Endothelial cell of umbilical vein (primary cell): Measurements from ENCODE around the gene PPP2R5A. TPM values are rescaled to one million over a fixed set of nuclear protein-coding genes. Genes with fewer than 3 reads are reported as not detected.

Experiments used
- BruUV-seq: library from RNA; stranded (reverse); fragments of 400-500 nt; replicated peaks from 2 replicates; lab custom pipeline; 2021; lab: Mats Ljungman, UMichigan
- CTCF ChIA-PET: fragments of 300-600, 350-600 bp; sonication (Branson Sonifier 250); formaldehyde crosslinking; loops from one replicate; lab custom pipeline; 2021; ENCODE audit warnings: antibody characterized with exemption, inconsistent platforms; lab: Charles Lee
- POLR2A ChIA-PET: fragments of 300-600, 350-600 bp; sonication (Branson Sonifier 250); formaldehyde crosslinking; loops from one replicate; lab custom pipeline; 2021; ENCODE audit warnings: antibody characterized with exemption, inconsistent platforms; lab: Charles Lee
- DNase-seq: peaks from one replicate; pipeline ENCODE4 v3.0.0-alpha.2; 2011; ENCODE audit warnings: low read depth, low spot score
- FAIRE-seq: peaks from 2 replicates; lab custom pipeline; 2011; peaks lifted over from hg19 to GRCh38; lab: Jason Lieb, UNC
- H2AFZ ChIP-seq: 2 replicates; pipeline ENCODE4 v1.6.0; 2012; ENCODE audit warnings: low read depth, low read length, control low read depth, inconsistent platforms
- H3K27ac ChIP-seq: 2 replicates; pipeline ENCODE4 v1.5.1; 2011; ENCODE audit warnings: low read depth, mild to moderate bottlenecking, control low read depth, low read length, moderate library complexity; ENCODE audit not compliant: insufficient read depth
- H3K27me3 ChIP-seq, 2 experiments: 2 replicates each; pipeline versions ENCODE4 v1.6.0 to v1.6.1; 2011; ENCODE audit warnings: low read length in 2 of 2, mixed read lengths in 1 of 2; ENCODE audit not compliant: control insufficient read depth in 2 of 2, insufficient read depth in 2 of 2
- H3K36me3 ChIP-seq, 2 experiments: 2 replicates in 1 of 2; 3 replicates in 1 of 2; pipeline ENCODE4 v1.5.1; 2011; ENCODE audit warnings: low read length in 2 of 2, mild to moderate bottlenecking in 1 of 2, moderate library complexity in 1 of 2; ENCODE audit not compliant: control insufficient read depth in 2 of 2, insufficient read depth in 2 of 2; ENCODE audit errors: extremely low read depth in 1 of 2
- H3K4me1 ChIP-seq: 3 replicates; pipeline ENCODE4 v1.5.1; 2011; ENCODE audit warnings: mild to moderate bottlenecking, low read length; ENCODE audit not compliant: control insufficient read depth, insufficient read depth; ENCODE audit errors: extremely low read depth
- H3K4me2 ChIP-seq: 2 replicates; pipeline ENCODE4 v1.6.1; 2011; ENCODE audit warnings: low read length, control low read depth, mixed read lengths; ENCODE audit not compliant: insufficient read depth
- H3K4me3 ChIP-seq, 3 experiments: fragments of 200-600 bp in 1 of 3; sonication (generic), shearing (Covaris generic) in 1 of 3; replicated peaks in 1 of 3; 2 replicates each; pipeline ENCODE4 v1.5.1; 2011 to 2016; ENCODE audit warnings: control low read depth in 3 of 3, low read length in 3 of 3, mild to moderate bottlenecking in 2 of 3, inconsistent platforms in 1 of 3, low read depth in 1 of 3, moderate library complexity in 1 of 3; ENCODE audit not compliant: insufficient read depth in 1 of 3
- H3K79me2 ChIP-seq: 2 replicates; pipeline ENCODE4 v1.6.0; 2012; ENCODE audit warnings: low read length, inconsistent platforms; ENCODE audit not compliant: control insufficient read depth, insufficient read depth
- H3K9ac ChIP-seq: replicated peaks from 2 replicates; pipeline ENCODE3; 2011; ENCODE audit warnings: low read length, control low read depth; ENCODE audit not compliant: insufficient read depth; ENCODE audit errors: extremely low read depth
- H3K9me1 ChIP-seq: replicated peaks from 3 replicates; pipeline ENCODE4 v1.6.0; 2011; ENCODE audit warnings: mild to moderate bottlenecking, low read length; ENCODE audit not compliant: control insufficient read depth, insufficient read depth; ENCODE audit errors: extremely low read depth
- H3K9me3 ChIP-seq: replicated peaks from 2 replicates; pipeline ENCODE4 v1.5.1; 2012; ENCODE audit warnings: low read length, inconsistent platforms; ENCODE audit not compliant: control insufficient read depth, insufficient read depth
- H4K20me1 ChIP-seq: replicated peaks from 2 replicates; pipeline ENCODE3; 2011; ENCODE audit warnings: mild to moderate bottlenecking, low read length; ENCODE audit not compliant: control insufficient read depth, insufficient read depth; ENCODE audit errors: extremely low read depth
- CTCF ChIP-seq, 2 donors: IDR thresholded peaks; 1 replicate in 1 of 2; 2 replicates in 1 of 2; pipeline ENCODE4 v1.5.1; 2011; ENCODE audit warnings: low read length in 2 of 2, mild to moderate bottlenecking in 2 of 2, moderate library complexity in 2 of 2, control low read depth in 1 of 2, inconsistent platforms in 1 of 2, low read depth in 1 of 2; ENCODE audit not compliant: insufficient read depth in 1 of 2; ENCODE audit errors: extremely low read depth in 1 of 2
- EZH2 ChIP-seq: IDR thresholded peaks from 2 replicates; pipeline ENCODE4 v1.6.1; 2012; ENCODE audit warnings: borderline replicate concordance, low read depth, mild to moderate bottlenecking, moderate library complexity, low read length, inconsistent platforms; ENCODE audit not compliant: severe bottlenecking
- FOS ChIP-seq: IDR thresholded peaks from 2 replicates; pipeline ENCODE4 v1.6.1; 2011; ENCODE audit warnings: mild to moderate bottlenecking, low read length, moderate library complexity, borderline replicate concordance; ENCODE audit not compliant: insufficient read depth
- GATA2 ChIP-seq: IDR thresholded peaks from 2 replicates; pipeline ENCODE4 v1.7.0; 2011; ENCODE audit warnings: low read depth, mild to moderate bottlenecking, moderate library complexity, mixed read lengths, low read length; ENCODE audit not compliant: insufficient read length, insufficient read depth
- JUN ChIP-seq: IDR thresholded peaks from 2 replicates; pipeline ENCODE4 v1.6.1; 2011; ENCODE audit warnings: borderline replicate concordance, low read depth; ENCODE audit not compliant: insufficient read length, insufficient read depth
- MAX ChIP-seq: IDR thresholded peaks from 2 replicates; pipeline ENCODE4 v1.6.1; 2011; ENCODE audit not compliant: insufficient read depth, insufficient read length
- MYC ChIP-seq: IDR thresholded peaks from one replicate; pipeline ENCODE4 v1.6.1; 2011; ENCODE audit warnings: mild to moderate bottlenecking, low read depth, low read length
- POLR2A ChIP-seq: IDR thresholded peaks from 2 replicates; pipeline ENCODE4 v1.6.1; 2012; ENCODE audit warnings: low read depth, mild to moderate bottlenecking, control low read depth, low read length
- POLR2AphosphoS5 ChIP-seq: IDR thresholded peaks from 2 replicates; pipeline ENCODE4 v1.6.1; 2012; ENCODE audit warnings: low read depth, mild to moderate bottlenecking, control low read depth, low read length, moderate library complexity; ENCODE audit not compliant: insufficient read depth
- dilution Hi-C: fragments of 300-500 bp; cut with MboI; formaldehyde crosslinking; loops from one replicate; pipeline ENCODE4 v1.15.0; 2019; ENCODE audit warnings: low sequenced_read_pairs; ENCODE audit not compliant: extremely low pct_ligation_motif_present
- intact Hi-C: fragments of 100-400 bp; cut with micrococcal nuclease; formaldehyde crosslinking; loops from one replicate; pipeline ENCODE4 v1.10.0; 2022
- polyA plus RNA-seq, 4 experiments: library from polyadenylated mRNA; depleted of rRNA in 3 of 4; stranded (reverse) in 3 of 4; unstranded in 1 of 4; fragments of >200 nt; gene quantifications; 2 replicates each; pipeline versions ENCODE4 v1.2.1 to v1.2.3, GENCODE V29; 2011 to 2012; ENCODE audit warnings: missing spikeins in 1 of 4
- total RNA-seq: library from RNA; stranded (reverse); gene quantifications from 2 replicates; pipeline ENCODE4 v1.2.3, GENCODE V29; 2021

PPP2R5A gene
- total and polyA plus RNA-seq, 2 donors (not counting 3 experiments of a cell fraction or from before 2014, with no cell fraction given), result 11.9 to 34.5 TPM

DNA sequence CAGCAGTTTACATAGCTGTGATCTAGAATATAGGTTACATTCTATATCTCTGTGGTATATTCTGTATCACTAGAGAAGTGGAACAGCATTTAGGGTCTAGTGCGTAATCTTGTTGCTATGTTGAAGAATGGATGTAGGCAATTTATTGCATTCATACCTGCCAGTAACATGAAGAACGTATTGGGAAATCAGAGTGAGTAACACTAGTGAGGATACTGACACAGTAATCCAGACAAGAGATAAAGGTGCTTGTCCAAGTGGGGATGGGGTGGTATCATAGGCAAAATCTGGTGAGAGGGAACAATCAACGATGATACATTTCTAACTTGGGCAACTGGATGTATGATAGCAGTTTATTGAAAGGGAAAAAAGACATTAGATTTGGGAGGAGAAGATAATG is 9.8 kb downstream of the PPP2R5A start:
- CTCF ChIA-PET, result interaction anchor here (2.8 kb wide), 1 partner anchor 224 kb away, joined by 41 read pairs; no protein-coding TSS in a partner anchor
- POLR2A ChIA-PET, result no interaction called here
- no peak for TF ChIP-seq JUN
- TF ChIP-seq GATA2, result no peak
- no peak for TF ChIP-seq CTCF (IDR thresholded peaks at IDR 0.05; ENCODE audit: extremely low read depth in 1 of 2, insufficient read depth in 1 of 2, low read depth in 1 of 2, low read length in 2 of 2)
- TF ChIP-seq MAX, result no peak
- no peak for TF ChIP-seq POLR2AphosphoS5
- no peaks in the 10 kb centered on the region for H3K9me3 ChIP-seq
- intact Hi-C loops, result no loop called here
- BruUV-seq, result no TSS peak
- FAIRE-seq (no peak), DNase-seq (no peak)
- H3K79me2 ChIP-seq, result peaks cover 45% of the 10 kb centered on the region
- dilution Hi-C loops, result no loop called here
- H3K9me1 ChIP-seq, result peaks cover 1% of the 10 kb centered on the region
- no peak overlapping the region for H2AFZ ChIP-seq
- H4K20me1 ChIP-seq, result no peaks in the 10 kb centered on the region
- no peaks in the 10 kb centered on the region for H3K36me3 ChIP-seq
- H3K4me1 ChIP-seq, result peaks cover 14% of the 10 kb centered on the region
- no peaks in the 10 kb centered on the region for H3K27me3 ChIP-seq
- no peak overlapping the region for H3K4me2 ChIP-seq
- H3K9ac ChIP-seq, result no peak overlapping the region
- no peak overlapping the region for H3K4me3 ChIP-seq
- H3K27ac ChIP-seq, result no peak overlapping the region

GRCh38 chr1:212295579-212295978 is 10.4 kb downstream of the PPP2R5A start:
- H3K27me3 ChIP-seq, result no peaks in the 10 kb centered on the region
- intact Hi-C loops, result no loop called here
- no peak for FAIRE-seq

More at GRCh38 chr1:212295579-212295978, 10.4 kb downstream of the PPP2R5A start:
- Histone ChIP-seq H3K27ac (no peak overlapping the region), H3K9me3 (no peaks in the 10 kb centered on the region), H3K36me3 (no peaks in the 10 kb centered on the region), H3K9me1 (no peaks in the 10 kb centered on the region), H3K4me3 (no peak overlapping the region), H3K79me2 (peaks cover 43% of the 10 kb centered on the region), H3K9ac (no peak overlapping the region), H3K4me1 (peaks cover 8% of the 10 kb centered on the region), H3K4me2 (no peak overlapping the region), H2AFZ (no peak overlapping the region), H4K20me1 (no peaks in the 10 kb centered on the region)
- no TSS peak for BruUV-seq
- dilution Hi-C loops, result no loop called here
- no peak for DNase-seq
- CTCF ChIA-PET, result interaction anchor here (2.2 kb wide), 1 partner anchor 225 kb away, joined by 6 read pairs; no protein-coding TSS in a partner anchor
- POLR2A ChIA-PET, result no interaction called here
- TF ChIP-seq POLR2AphosphoS5, result no peak
- no peak for TF ChIP-seq MYC
- no peak for TF ChIP-seq POLR2A
- TF ChIP-seq JUN, result no peak
- no peak for TF ChIP-seq GATA2
- TF ChIP-seq FOS, result no peak
- TF ChIP-seq MAX, result no peak
- no peak for TF ChIP-seq EZH2
- TF ChIP-seq CTCF (IDR thresholded peaks at IDR 0.05; ENCODE audit: extremely low read depth in 1 of 2, insufficient read depth in 1 of 2, low read depth in 1 of 2, low read length in 2 of 2), result no peak
